AG08395 (cell line): ENCODE measurements around the gene RBBP8.

Experiments
- DNase-seq: peaks from one replicate; pipeline ENCODE4 v3.0.0; 2012; ENCODE audit warnings: mixed read lengths, low spot score

Gene RBBP8

DNA sequence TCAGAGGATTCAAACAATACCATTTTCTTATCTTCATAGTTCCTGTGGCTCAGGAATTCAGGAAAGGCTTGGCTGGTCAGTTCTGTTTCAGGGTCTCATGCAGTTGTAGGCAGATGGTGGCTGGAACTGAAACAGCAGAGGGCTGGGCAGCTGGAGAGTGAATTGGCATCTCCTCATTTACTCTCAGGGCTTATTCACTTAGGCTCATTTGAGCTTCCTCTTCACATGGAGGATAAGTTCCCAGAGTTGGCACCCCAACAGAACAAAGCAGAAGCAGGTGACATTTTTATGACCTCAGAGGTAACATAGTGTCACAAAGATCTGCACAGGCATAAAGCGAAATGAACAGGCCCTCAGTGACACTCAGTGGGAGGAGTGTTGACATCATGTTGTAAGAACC, 66.1 kb downstream of the RBBP8 start:
- no peak for DNase-seq

- no peak for DNase-seq
These were observed 66.5 kb downstream of the RBBP8 start for GRCh38 chr18:22999647-23000046.

GRCh38 chr18:23003289-23003688, 70.2 kb downstream of the RBBP8 start:
- DNase-seq: no peak

- DNase-seq: no peak
These were observed 79.1 kb downstream of the RBBP8 start for GRCh38 chr18:23012249-23012648.

- DNase-seq: no peak
These were observed 87.6 kb downstream of the RBBP8 start for GRCh38 chr18:23020555-23021294.

DNA sequence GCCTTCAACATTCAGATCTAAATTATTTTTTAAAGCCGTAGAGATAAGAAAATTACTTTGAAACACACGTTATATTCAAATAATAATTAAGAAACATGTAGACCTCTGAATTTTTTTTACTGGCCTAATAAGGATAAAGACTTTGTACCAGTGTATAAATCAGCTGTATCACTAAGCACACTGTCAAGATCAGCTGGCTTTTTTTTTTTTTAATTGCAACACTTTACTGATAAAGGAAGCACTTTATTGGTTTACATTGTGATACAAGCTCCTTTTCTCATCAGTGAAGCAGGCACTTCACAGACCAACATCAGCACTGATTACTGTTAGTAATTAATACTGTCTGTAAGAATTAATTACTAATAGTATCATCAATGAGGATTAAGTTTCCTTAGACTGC, 88.5 kb downstream of the RBBP8 start:
- DNase-seq: no peak

GRCh38 chr18:23032030-23032582, 99.0 kb downstream of the RBBP8 start:
- DNase-seq: peak; percentile 85

DNA sequence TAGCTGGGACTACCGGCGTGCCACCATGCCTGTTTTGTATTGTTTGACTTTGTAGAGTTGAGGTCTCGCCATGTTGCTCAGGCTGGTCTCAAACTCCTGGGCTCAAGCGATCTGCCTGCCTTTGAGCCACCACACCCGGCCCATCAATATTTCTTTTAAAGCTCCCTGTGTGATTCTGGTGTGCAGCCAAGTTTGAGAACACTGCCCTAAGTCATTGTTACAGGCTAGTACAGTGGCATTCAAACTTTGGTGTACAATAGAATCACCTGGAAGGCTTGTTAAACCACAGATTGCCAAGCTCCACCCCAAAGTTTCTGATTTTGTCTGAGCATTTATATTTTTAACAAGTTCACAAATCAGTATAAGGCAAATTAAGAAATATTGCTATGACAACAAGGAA, 99.9 kb downstream of the RBBP8 start:
- DNase-seq: no peak

- no peak for DNase-seq
These were observed 103.6 kb downstream of the RBBP8 start for GRCh38 chr18:23036660-23037201.

DNA sequence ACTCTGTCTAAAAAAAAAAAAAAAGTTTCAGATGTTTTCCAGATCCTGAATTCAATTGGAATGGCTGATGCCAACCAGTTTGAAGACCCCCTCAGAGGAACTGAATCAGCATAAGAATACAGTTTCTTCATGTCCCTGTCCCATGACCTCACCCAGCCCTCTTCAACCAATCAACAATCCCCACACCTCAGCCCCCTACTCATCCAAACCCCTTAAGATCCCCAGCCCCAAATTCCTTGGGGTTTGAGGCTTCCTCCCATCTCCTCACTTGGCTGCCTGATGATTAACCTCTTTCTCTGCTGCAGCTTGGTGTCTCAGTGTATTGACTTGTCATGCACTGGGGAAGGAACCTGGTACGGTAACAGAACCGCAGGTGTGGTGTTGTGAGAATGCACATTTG, 104.5 kb downstream of the RBBP8 start:
- no peak for DNase-seq

- DNase-seq: peak; percentile 60
These were observed 105.6 kb downstream of the RBBP8 start for GRCh38 chr18:23038712-23039111.

GRCh38 chr18:23042133-23042532, 109.0 kb downstream of the RBBP8 start:
- DNase-seq: no peak

DNA sequence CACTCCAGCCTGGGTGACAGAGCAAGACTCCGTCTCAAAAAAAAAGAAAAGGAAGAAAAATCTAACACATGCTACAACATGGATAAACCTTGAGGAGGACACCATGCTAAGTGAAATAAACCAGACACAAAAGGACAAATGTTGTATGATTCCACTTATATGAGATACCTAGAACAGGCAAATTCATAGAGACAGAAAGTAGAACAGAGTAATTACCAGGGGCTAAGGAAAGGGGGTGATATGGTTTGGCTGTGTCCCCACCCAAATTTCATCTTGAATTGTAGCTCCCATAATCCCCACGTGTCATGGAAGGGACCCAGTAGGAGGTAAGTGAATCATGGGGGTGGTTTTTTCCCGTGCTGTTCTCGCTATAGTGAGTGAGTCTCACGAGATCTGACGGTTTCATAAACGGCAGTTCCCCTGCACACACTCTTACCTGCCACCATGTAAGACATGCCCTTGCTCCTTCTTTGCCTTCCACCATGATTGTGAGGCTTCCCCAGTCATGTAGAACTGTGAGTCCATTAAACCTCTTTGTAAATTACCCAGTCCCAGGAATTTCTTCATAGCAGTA, 110.8 kb downstream of the RBBP8 start:
- DNase-seq: no peak

- DNase-seq: no peak
These were observed 116.7 kb downstream of the RBBP8 start for GRCh38 chr18:23049698-23050373.

DNA sequence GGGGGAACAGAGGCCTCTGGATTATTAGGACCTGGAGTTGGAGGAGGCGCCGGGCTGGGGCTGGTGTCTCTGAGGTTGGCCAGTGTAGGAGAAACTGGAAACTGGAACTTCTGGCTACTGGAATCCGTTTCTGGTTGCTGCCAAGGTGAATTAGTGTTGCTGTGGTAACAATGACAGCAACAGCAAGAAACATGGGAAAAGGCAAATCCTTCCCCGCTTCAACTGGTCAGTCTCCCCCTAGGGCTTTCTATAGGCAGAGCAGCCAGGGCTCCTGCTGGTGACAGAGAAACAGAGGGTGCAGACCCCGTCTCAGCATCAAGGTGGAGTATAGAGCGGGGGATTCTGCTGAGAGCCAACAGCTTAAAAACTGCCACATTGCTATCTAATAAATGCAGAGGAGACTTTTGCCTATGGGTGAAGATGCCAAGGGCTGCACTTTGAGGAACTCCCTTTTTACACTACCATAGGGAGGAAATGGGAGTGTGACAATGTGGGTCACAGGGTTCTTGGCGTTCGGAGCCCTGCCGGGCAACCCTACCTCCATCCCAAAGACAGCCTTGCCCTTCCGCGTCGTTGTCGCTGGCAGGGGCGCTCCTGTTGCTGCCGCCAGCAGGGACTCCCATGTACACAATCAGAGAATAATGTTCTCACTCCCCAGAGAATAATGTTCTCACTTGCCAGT, 120.8 kb downstream of the RBBP8 start:
- peak; percentile 82 for DNase-seq

- DNase-seq: no peak
These were observed 121.4 kb downstream of the RBBP8 start for GRCh38 chr18:23054553-23054952.

DNA sequence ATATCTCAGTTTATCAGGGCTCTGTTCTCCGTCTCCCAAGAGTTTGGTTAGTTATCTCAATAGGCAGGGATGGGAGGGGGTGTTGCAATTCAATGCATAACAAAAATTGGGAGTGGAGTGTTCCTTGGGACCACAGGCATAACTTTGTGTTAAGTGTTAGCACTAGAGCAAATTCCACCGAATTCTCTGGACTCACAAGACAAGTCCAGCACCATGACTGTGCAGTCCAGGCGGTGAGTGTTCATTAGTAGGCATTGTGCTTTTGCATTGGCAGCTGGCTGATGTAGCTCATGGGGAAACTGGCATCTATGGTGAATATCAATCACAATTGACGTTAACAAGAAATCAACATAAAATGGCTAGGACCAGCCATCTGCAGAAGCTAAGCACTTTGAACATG, 123.2 kb downstream of the RBBP8 start:
- no peak for DNase-seq

DNA sequence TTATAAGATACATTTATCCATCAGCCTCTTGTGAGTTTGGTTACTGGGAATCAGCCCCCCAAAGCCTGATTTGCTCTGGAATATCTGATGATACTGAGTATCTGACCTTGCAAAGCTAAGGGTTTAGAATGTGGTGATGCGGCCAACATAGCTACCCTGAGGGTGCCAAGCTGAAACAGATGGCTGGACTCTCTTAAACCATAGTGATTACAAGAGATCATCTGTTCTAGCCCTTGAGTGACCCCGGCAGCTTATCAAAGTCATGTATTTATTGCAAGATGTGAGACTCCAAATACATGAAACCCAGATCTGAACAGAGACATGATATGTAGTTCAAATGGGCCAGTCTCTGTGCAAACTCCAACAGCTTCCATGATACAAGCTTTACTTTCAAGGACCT, 124.0 kb downstream of the RBBP8 start:
- no peak for DNase-seq

GRCh38 chr18:23058746-23059415, 125.8 kb downstream of the RBBP8 start:
- no peak for DNase-seq

DNA sequence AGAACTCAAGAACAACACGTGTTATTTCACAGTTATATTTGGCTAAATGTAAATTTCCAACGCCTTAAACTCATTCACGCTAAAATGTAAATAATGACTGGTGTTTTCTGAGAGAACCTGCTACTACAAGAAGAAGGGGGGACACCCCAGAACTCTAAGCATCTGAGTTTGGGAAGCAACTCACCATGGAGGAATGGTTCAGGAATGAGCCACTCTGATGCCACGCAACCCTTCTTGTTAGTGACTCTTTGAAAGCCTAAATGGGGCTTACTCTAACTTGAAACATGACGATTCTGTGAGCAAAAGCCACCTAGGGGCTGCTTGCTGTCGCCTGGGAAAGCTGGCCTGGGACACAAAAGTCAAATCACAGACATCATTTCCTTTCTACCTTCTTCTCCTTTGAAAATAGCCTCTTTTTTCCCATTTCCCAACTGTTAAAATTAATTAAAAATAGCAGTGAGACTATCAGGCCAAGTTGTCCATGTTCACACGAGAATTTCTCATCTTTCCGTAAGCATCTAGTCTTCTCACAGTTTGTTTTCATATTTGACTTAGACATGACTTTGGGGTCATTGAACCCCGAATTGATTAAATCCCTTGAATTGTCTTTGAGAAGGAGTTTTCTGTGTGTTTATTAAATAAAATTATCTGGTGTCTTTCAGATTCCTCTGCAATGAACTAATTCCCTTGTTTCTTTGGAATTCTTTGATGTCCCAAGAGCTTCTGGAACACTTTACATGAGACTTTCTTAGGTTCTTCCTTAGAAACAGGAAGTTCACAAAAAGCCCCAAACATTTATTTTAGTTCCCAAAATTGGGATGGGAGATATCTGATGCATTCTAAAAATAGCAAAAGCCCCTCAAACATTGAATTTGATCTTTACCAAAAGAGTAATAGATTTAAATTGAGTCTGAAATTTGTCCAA, 126.7 kb downstream of the RBBP8 start:
- DNase-seq: no peak

- no peak for DNase-seq
These were observed 128.9 kb downstream of the RBBP8 start for GRCh38 chr18:23062011-23062410.
